Measurements from ENCODE around the gene ADCK1. TPM values are rescaled to one million over a fixed set of nuclear protein-coding genes. Genes with fewer than 3 reads are reported as not detected.

The ADCK1 gene
- total RNA-seq, 1 experiment from 2014 or later = 8.8 TPM

DNA sequence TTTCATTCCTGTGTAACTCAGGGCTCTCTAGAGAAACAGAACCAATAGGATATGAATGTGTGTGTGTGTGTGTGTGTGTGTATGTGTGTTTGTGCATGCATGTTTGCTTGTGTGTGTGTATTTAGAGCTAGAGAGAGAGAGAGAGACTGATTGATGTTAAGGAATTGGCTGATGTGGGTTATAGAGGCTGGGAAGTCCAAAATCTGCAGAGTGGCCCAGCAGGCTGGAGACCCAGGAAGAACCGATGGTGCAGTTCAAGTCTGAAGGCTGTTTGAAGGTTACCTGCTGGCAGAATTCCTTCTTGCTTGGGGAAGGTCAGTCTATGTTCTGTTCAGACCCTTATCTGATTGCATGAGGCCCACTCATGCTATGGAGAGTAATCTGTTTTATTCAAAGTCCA is 64.7 kb downstream of the ADCK1 start:
- no peaks in the 10 kb centered on the region for H3K9me3 ChIP-seq
- ChIA-PET CTCF (no interaction called here), POLR2A (no interaction called here)
- H3K27ac Mint-ChIP-seq (ENCODE audit: unreplicated experiment) = no peak overlapping the region
- BruUV-seq (replicated peaks) = no TSS peak
- peaks cover 5% of the 10 kb centered on the region for H3K36me3 Mint-ChIP-seq (ENCODE audit: insufficient read depth, unreplicated experiment)
- no peak overlapping the region for H3K4me3 ChIP-seq (ENCODE audit: low read depth, low read length)
- DNase-seq = no peak
- H3K36me3 ChIP-seq (ENCODE audit: control insufficient read depth, insufficient read depth, low read length) = no peaks in the 10 kb centered on the region
- H3K4me1 ChIP-seq = no peaks in the 10 kb centered on the region
- H3K4me1 Mint-ChIP-seq (ENCODE audit: low read depth, unreplicated experiment) = peaks cover 7% of the 10 kb centered on the region
- intact Hi-C loops (cut with micrococcal nuclease; ENCODE audit: unreplicated experiment) = loop anchor here (5.0 kb wide), 1 partner anchor 288 kb away; no protein-coding TSS in a partner anchor
- H3K27me3 Mint-ChIP-seq (ENCODE audit: insufficient read depth, unreplicated experiment) = no peaks in the 10 kb centered on the region
- no peaks in the 10 kb centered on the region for H3K9me3 Mint-ChIP-seq (ENCODE audit: unreplicated experiment)
- H3K27me3 ChIP-seq (replicated peaks; ENCODE audit: control insufficient read depth, insufficient read depth, low read length) = no peaks in the 10 kb centered on the region
- TF ChIP-seq, protein P1, sequence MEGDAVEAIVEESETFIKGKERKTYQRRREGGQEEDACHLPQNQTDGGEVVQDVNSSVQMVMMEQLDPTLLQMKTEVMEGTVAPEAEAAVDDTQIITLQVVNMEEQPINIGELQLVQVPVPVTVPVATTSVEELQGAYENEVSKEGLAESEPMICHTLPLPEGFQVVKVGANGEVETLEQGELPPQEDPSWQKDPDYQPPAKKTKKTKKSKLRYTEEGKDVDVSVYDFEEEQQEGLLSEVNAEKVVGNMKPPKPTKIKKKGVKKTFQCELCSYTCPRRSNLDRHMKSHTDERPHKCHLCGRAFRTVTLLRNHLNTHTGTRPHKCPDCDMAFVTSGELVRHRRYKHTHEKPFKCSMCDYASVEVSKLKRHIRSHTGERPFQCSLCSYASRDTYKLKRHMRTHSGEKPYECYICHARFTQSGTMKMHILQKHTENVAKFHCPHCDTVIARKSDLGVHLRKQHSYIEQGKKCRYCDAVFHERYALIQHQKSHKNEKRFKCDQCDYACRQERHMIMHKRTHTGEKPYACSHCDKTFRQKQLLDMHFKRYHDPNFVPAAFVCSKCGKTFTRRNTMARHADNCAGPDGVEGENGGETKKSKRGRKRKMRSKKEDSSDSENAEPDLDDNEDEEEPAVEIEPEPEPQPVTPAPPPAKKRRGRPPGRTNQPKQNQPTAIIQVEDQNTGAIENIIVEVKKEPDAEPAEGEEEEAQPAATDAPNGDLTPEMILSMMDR (IDR thresholded peaks at IDR 0.05; ENCODE audit: insufficient read depth in 1 of 2, low read depth in 1 of 2, low read length in 1 of 2, severe bottlenecking in 1 of 2, unreplicated experiment in 1 of 2) = no peak
- H3K4me3 Mint-ChIP-seq (ENCODE audit: unreplicated experiment) = no peak overlapping the region

DNA sequence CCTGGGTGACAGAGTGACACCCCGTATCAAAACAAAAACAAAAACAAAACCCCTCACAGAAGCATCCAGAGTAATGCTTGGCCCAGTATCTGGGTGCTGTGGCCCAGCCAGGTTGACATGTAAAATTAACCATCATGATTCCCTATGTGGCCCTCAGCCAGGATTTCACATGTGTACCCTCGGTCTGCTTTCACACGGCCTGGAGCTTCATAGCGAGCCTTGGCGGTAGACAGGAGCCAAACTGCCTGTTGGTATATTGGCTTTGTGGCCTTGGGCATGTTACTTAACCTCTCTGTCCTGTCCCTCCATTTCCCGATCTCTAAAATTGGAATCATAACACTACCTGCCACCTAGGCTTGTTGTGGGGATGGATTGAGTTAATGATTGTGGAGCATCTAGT is 65.5 kb downstream of the ADCK1 start:
- peaks cover 5% of the 10 kb centered on the region for H3K36me3 Mint-ChIP-seq (ENCODE audit: insufficient read depth, unreplicated experiment)
- H3K9me3 Mint-ChIP-seq (ENCODE audit: unreplicated experiment) = no peaks in the 10 kb centered on the region
- no peak overlapping the region for H3K27ac Mint-ChIP-seq (ENCODE audit: unreplicated experiment)
- DNase-seq = no peak
- Histone ChIP-seq H3K4me1 (no peaks in the 10 kb centered on the region), H3K36me3 (ENCODE audit: control insufficient read depth, insufficient read depth, low read length) (no peaks in the 10 kb centered on the region), H3K4me3 (ENCODE audit: low read depth, low read length) (no peak overlapping the region), H3K9me3 (no peaks in the 10 kb centered on the region), H3K27me3 (replicated peaks; ENCODE audit: control insufficient read depth, insufficient read depth, low read length) (no peaks in the 10 kb centered on the region)
- intact Hi-C loops (cut with micrococcal nuclease; ENCODE audit: unreplicated experiment) = no loop called here
- CTCF ChIA-PET = no interaction called here
- no TSS peak for BruUV-seq (replicated peaks)
- POLR2A ChIA-PET = no interaction called here
- TF ChIP-seq, protein P1 (IDR thresholded peaks at IDR 0.05; ENCODE audit: insufficient read depth in 1 of 2, low read depth in 1 of 2, low read length in 1 of 2, severe bottlenecking in 1 of 2, unreplicated experiment in 1 of 2) = no peak
- peaks cover 7% of the 10 kb centered on the region for H3K4me1 Mint-ChIP-seq (ENCODE audit: low read depth, unreplicated experiment)
- H3K27me3 Mint-ChIP-seq (ENCODE audit: insufficient read depth, unreplicated experiment) = no peaks in the 10 kb centered on the region
- no peak overlapping the region for H3K4me3 Mint-ChIP-seq (ENCODE audit: unreplicated experiment)

DNA sequence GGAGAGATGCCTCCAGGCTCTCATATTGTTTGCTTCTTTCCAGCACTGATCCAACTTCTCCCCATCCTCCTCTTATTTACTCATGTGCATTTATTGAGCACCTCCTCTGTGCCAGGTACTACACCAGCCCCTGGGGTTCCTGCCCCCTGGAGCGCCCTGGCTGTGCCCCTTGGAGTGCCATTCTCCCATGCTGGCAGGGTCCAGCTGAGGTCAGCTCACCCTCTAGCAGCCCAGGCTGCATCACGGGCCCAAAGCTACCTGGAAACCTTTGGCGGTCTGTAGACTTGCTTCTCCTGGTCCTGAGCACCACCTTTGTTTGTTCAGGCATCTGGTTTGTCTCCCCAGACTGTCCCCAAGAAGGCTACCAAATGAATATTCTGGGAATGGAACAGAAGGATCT is 67.0 kb downstream of the ADCK1 start:
- DNase-seq = no peak
- H3K4me1 Mint-ChIP-seq (ENCODE audit: low read depth, unreplicated experiment) = peaks cover 7% of the 10 kb centered on the region
- CTCF ChIA-PET = no interaction called here
- no peaks in the 10 kb centered on the region for H3K9me3 ChIP-seq
- H3K27ac Mint-ChIP-seq (ENCODE audit: unreplicated experiment) = no peak overlapping the region
- TF ChIP-seq, protein P1 (IDR thresholded peaks at IDR 0.05; ENCODE audit: insufficient read depth in 1 of 2, low read depth in 1 of 2, low read length in 1 of 2, severe bottlenecking in 1 of 2, unreplicated experiment in 1 of 2) = no peak
- no peaks in the 10 kb centered on the region for H3K4me1 ChIP-seq
- no peak overlapping the region for H3K4me3 ChIP-seq (ENCODE audit: low read depth, low read length)
- POLR2A ChIA-PET = no interaction called here
- no peak overlapping the region for H3K4me3 Mint-ChIP-seq (ENCODE audit: unreplicated experiment)
- H3K36me3 Mint-ChIP-seq (ENCODE audit: insufficient read depth, unreplicated experiment) = peaks cover 5% of the 10 kb centered on the region
- no peaks in the 10 kb centered on the region for H3K36me3 ChIP-seq (ENCODE audit: control insufficient read depth, insufficient read depth, low read length)
- no TSS peak for BruUV-seq (replicated peaks)
- H3K9me3 Mint-ChIP-seq (ENCODE audit: unreplicated experiment) = no peaks in the 10 kb centered on the region
- H3K27me3 Mint-ChIP-seq (ENCODE audit: insufficient read depth, unreplicated experiment) = no peaks in the 10 kb centered on the region
- intact Hi-C loops (cut with micrococcal nuclease; ENCODE audit: unreplicated experiment) = no loop called here
- no peaks in the 10 kb centered on the region for H3K27me3 ChIP-seq (replicated peaks; ENCODE audit: control insufficient read depth, insufficient read depth, low read length)
